GM23338 (cell line): ENCODE data around the gene MAN1B1. TPM values are rescaled to one million over a fixed set of nuclear protein-coding genes. Genes with fewer than 3 reads are reported as not detected.

Source experiments
- ATAC-seq: fragments of 200-7000 bp; cut with Tn5 transposase; 3 replicates; pipeline ENCODE4 v1.9.1; 2020
- DNase-seq: peaks from one replicate; pipeline ENCODE4 v3.0.0-alpha.2; 2015; ENCODE audit warnings: low spot score
- H2AFZ ChIP-seq: fragments of 200-600 bp; sonication (generic); 2 replicates; pipeline ENCODE4 v1.8.0; 2016; ENCODE audit warnings: antibody characterized with exemption, mild to moderate bottlenecking, moderate library complexity
- H3F3A ChIP-seq: fragments of 200-600 bp; sonication (generic); replicated peaks from 2 replicates; pipeline ENCODE4 v1.8.0; 2017; ENCODE audit warnings: antibody characterized with exemption, mixed run types, low read depth
- H3K27ac ChIP-seq: fragments of 200-600 bp; sonication (generic); 2 replicates; pipeline ENCODE4 v1.6.1; 2016; ENCODE audit warnings: low read depth
- H3K27me3 ChIP-seq: fragments of 200-600 bp; sonication (generic); 2 replicates; pipeline ENCODE4 v1.8.0; 2016; ENCODE audit warnings: mild to moderate bottlenecking, mixed run types, moderate library complexity; ENCODE audit not compliant: insufficient read depth
- H3K36me3 ChIP-seq: fragments of 200-600 bp; sonication (generic); 2 replicates; pipeline ENCODE4 v1.8.0; 2016; ENCODE audit warnings: mild to moderate bottlenecking; ENCODE audit not compliant: insufficient read depth
- H3K4me1 ChIP-seq: fragments of 200-600 bp; sonication (generic); 2 replicates; pipeline ENCODE4 v1.8.0; 2016; ENCODE audit warnings: mild to moderate bottlenecking, moderate library complexity; ENCODE audit not compliant: insufficient read depth
- H3K4me2 ChIP-seq: fragments of 200-600 bp; sonication (generic); 2 replicates; pipeline ENCODE4 v1.7.1; 2017; ENCODE audit warnings: mixed run types
- H3K4me3 ChIP-seq: fragments of 200-600 bp; sonication (generic); 2 replicates; pipeline ENCODE4 v1.6.1; 2016; ENCODE audit warnings: mixed run types
- H3K79me2 ChIP-seq: fragments of 200-600 bp; sonication (generic); replicated peaks from 2 replicates; pipeline ENCODE4 v1.8.0; 2017; ENCODE audit warnings: mild to moderate bottlenecking; ENCODE audit not compliant: insufficient read depth
- H3K9me2 ChIP-seq: fragments of 200-600 bp; sonication (generic); 2 replicates; pipeline ENCODE4 v1.8.0; 2017; ENCODE audit not compliant: insufficient read depth
- H4K20me1 ChIP-seq: fragments of 200-600 bp; sonication (generic); replicated peaks from 2 replicates; pipeline ENCODE4 v1.8.0; 2017; ENCODE audit warnings: mild to moderate bottlenecking; ENCODE audit not compliant: insufficient read depth
- H3K27ac Mint-ChIP-seq: 2 replicates; pipeline ENCODE4 v1.8.0; 2020; ENCODE audit warnings: inconsistent platforms, mild to moderate bottlenecking, moderate library complexity, mixed read lengths
- H3K27me3 Mint-ChIP-seq: 3 replicates; pipeline ENCODE4 v1.8.0; 2022; ENCODE audit warnings: low read depth, mild to moderate bottlenecking, moderate library complexity, mixed read lengths, inconsistent platforms; ENCODE audit not compliant: insufficient read depth, poor library complexity
- H3K36me3 Mint-ChIP-seq: 3 replicates; pipeline ENCODE4 v1.8.0; 2021; ENCODE audit warnings: low read depth, mild to moderate bottlenecking, inconsistent platforms, moderate library complexity, mixed read lengths
- H3K4me1 Mint-ChIP-seq: 3 replicates; pipeline ENCODE4 v1.8.0; 2020; ENCODE audit warnings: mild to moderate bottlenecking, inconsistent platforms, mixed read lengths
- H3K4me3 Mint-ChIP-seq: 3 replicates; pipeline ENCODE4 v1.8.0; 2021; ENCODE audit warnings: moderate library complexity, mild to moderate bottlenecking, inconsistent platforms, mixed read lengths
- H3K9me3 Mint-ChIP-seq: 3 replicates; pipeline ENCODE4 v1.8.0; 2020; ENCODE audit warnings: moderate library complexity, mild to moderate bottlenecking, inconsistent platforms, mixed read lengths
- CREB1 ChIP-seq: fragments of 250-450 bp; sonication (Bioruptor Pico); IDR thresholded peaks from 2 replicates; pipeline ENCODE4 v1.5.0; 2020; ENCODE audit warnings: low read depth, mild to moderate bottlenecking, moderate library complexity
- EZH2 ChIP-seq: fragments of 200-600 bp; sonication (generic); IDR thresholded peaks from one replicate; pipeline ENCODE4 v1.8.0; 2017; ENCODE audit warnings: antibody characterized with exemption, mild to moderate bottlenecking, low read depth; ENCODE audit not compliant: unreplicated experiment
- EZH2phosphoT487 ChIP-seq: fragments of 200-600 bp; sonication (generic); IDR thresholded peaks from one replicate; pipeline ENCODE4 v1.8.1; 2018; ENCODE audit warnings: antibody characterized with exemption; ENCODE audit not compliant: unreplicated experiment
- JUNB ChIP-seq: IDR thresholded peaks from one replicate; pipeline ENCODE4 v1.6.1; 2016; ENCODE audit warnings: antibody characterized with exemption; ENCODE audit not compliant: unreplicated experiment
- NANOG ChIP-seq: IDR thresholded peaks from 2 replicates; pipeline ENCODE4 v1.6.1; 2016; ENCODE audit warnings: antibody characterized with exemption, borderline replicate concordance
- STAT1 ChIP-seq: IDR thresholded peaks from one replicate; pipeline ENCODE4 v1.6.1; 2016; ENCODE audit warnings: antibody characterized with exemption; ENCODE audit not compliant: unreplicated experiment
- polyA plus RNA-seq: library from polyadenylated mRNA; unstranded; fragments of >200 nt; fragmentation: Nextera tagmentation; extraction: Ambion mirVana; gene quantifications from 2 replicates; pipeline ENCODE4 v1.2.1, GENCODE V29; 2016
- total RNA-seq: library from RNA; depleted of rRNA; stranded (reverse); fragments of >200 nt; shearing (Covaris generic); gene quantifications from 2 replicates; pipeline ENCODE4 v1.2.3, GENCODE V29; 2014
- TF ChIP-seq, protein P1 (sequence below): IDR thresholded peaks from 2 replicates; pipeline ENCODE4 v1.6.1; 2016; ENCODE audit warnings: antibody characterized with exemption
- TF ChIP-seq, protein P2 (sequence below): IDR thresholded peaks from one replicate; pipeline ENCODE4 v1.6.1; 2018; ENCODE audit warnings: antibody characterized with exemption; ENCODE audit not compliant: unreplicated experiment
- TF ChIP-seq, protein P3 (sequence below), 2 experiments: fragments of 200-600 bp in 1 of 2; sonication (generic) in 1 of 2; conservative IDR thresholded peaks; 2 replicates each; pipeline versions ENCODE4 v1.5.1 to v1.6.1; 2016 to 2017; ENCODE audit warnings: antibody characterized with exemption in 2 of 2, low read depth in 2 of 2, mild to moderate bottlenecking in 2 of 2, moderate library complexity in 1 of 2

The MAN1B1 gene
- total and polyA plus RNA-seq, 2 experiments from 2014 or later: 15.7 to 39.9 TPM

DNA sequence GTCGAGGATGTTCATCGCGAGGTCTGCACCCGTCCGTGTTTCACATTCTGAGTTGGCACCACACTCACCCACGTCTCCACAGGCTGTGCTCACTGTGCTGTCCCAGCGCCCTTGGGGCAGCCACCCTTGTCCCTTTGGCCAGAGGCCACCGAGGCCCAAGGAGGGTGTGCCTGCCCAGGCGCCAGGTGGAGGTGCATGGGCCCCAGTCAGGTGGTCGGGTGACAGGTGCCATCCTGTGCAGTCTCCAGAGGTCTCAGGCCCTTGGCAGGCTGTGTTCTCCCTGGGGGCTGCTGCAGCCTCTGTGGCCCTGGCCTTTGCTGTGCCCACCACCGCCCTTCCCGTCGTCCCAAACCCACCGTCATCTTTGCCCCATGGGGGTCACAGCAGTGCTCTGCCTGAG is 12.4 kb downstream of the MAN1B1 start:
- no peak overlapping the region for H3K4me3 ChIP-seq
- no peaks in the 10 kb centered on the region for H3K4me1 ChIP-seq
- no peaks in the 10 kb centered on the region for H3K27me3 ChIP-seq
- Mint-ChIP-seq H3K4me1 (no peaks in the 10 kb centered on the region; the same call in 2 of the 3 replicates), H3K27ac (no peak overlapping the region), H3K27me3 (peaks cover 2% of the 10 kb centered on the region), H3K9me3 (peaks cover 2% of the 10 kb centered on the region; the same call in 1 of the 3 replicates), H3K4me3 (no peak overlapping the region), H3K36me3 (peaks cover 18% of the 10 kb centered on the region)
- no peaks in the 10 kb centered on the region for H4K20me1 ChIP-seq
- no peak for DNase-seq
- H3K9me2 ChIP-seq: no peaks in the 10 kb centered on the region
- H3K79me2 ChIP-seq: no peaks in the 10 kb centered on the region
- H3K36me3 ChIP-seq: peaks cover 8% of the 10 kb centered on the region
- H3K4me2 ChIP-seq: no peak overlapping the region
- H3F3A ChIP-seq: peaks cover 11% of the 10 kb centered on the region; the same call in 1 of the 2 replicates
- ATAC-seq: no peak
- TF ChIP-seq STAT1 (no peak), NANOG (no peak), CREB1 (no peak)
- TF ChIP-seq, protein P1, sequence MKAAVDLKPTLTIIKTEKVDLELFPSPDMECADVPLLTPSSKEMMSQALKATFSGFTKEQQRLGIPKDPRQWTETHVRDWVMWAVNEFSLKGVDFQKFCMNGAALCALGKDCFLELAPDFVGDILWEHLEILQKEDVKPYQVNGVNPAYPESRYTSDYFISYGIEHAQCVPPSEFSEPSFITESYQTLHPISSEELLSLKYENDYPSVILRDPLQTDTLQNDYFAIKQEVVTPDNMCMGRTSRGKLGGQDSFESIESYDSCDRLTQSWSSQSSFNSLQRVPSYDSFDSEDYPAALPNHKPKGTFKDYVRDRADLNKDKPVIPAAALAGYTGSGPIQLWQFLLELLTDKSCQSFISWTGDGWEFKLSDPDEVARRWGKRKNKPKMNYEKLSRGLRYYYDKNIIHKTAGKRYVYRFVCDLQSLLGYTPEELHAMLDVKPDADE: no peak
- no peak overlapping the region for H2AFZ ChIP-seq
- no peak overlapping the region for H3K27ac ChIP-seq

DNA sequence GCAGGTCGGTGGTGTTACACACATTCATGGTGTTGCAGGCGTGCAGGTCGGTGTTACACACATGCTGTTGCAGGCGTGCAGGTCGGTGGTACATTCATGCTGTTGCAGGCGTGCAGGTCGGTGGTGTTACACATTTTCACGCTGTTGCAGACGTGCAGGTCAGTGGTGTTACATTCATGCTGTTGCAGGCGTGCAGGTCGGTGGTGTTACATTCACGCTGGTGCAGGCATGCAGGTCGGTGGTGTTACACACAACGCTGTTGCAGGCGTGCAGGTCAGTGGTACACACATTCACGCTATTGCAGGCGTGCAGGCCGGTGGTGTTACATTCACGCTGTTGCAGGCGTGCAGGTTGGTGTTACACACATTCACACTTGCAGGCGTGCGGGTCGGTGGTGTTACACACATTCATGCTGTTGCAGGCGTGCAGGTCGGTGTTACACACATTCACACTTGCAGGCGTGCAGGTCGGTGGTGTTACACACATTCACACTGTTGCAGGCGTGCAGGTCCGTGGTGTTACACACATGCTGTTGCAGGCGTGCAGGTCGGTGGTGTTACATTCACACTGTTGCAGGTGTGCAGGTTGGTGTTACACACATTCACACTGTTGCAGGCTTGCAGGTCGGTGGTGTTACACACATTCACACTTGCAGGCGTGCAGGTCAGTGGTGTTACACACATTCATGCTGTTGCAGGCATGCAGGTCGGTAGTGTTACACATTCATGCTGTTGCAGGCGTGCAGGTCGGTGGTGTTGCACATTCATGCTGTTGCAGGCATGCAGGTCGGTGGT is 16.6 kb downstream of the MAN1B1 start:
- TF ChIP-seq, protein P2, sequence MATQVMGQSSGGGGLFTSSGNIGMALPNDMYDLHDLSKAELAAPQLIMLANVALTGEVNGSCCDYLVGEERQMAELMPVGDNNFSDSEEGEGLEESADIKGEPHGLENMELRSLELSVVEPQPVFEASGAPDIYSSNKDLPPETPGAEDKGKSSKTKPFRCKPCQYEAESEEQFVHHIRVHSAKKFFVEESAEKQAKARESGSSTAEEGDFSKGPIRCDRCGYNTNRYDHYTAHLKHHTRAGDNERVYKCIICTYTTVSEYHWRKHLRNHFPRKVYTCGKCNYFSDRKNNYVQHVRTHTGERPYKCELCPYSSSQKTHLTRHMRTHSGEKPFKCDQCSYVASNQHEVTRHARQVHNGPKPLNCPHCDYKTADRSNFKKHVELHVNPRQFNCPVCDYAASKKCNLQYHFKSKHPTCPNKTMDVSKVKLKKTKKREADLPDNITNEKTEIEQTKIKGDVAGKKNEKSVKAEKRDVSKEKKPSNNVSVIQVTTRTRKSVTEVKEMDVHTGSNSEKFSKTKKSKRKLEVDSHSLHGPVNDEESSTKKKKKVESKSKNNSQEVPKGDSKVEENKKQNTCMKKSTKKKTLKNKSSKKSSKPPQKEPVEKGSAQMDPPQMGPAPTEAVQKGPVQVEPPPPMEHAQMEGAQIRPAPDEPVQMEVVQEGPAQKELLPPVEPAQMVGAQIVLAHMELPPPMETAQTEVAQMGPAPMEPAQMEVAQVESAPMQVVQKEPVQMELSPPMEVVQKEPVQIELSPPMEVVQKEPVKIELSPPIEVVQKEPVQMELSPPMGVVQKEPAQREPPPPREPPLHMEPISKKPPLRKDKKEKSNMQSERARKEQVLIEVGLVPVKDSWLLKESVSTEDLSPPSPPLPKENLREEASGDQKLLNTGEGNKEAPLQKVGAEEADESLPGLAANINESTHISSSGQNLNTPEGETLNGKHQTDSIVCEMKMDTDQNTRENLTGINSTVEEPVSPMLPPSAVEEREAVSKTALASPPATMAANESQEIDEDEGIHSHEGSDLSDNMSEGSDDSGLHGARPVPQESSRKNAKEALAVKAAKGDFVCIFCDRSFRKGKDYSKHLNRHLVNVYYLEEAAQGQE: no peak
- TF ChIP-seq STAT1 (no peak), CREB1 (no peak), JUNB (no peak), EZH2phosphoT487 (no peak), EZH2 (no peak)
- TF ChIP-seq, protein P3, sequence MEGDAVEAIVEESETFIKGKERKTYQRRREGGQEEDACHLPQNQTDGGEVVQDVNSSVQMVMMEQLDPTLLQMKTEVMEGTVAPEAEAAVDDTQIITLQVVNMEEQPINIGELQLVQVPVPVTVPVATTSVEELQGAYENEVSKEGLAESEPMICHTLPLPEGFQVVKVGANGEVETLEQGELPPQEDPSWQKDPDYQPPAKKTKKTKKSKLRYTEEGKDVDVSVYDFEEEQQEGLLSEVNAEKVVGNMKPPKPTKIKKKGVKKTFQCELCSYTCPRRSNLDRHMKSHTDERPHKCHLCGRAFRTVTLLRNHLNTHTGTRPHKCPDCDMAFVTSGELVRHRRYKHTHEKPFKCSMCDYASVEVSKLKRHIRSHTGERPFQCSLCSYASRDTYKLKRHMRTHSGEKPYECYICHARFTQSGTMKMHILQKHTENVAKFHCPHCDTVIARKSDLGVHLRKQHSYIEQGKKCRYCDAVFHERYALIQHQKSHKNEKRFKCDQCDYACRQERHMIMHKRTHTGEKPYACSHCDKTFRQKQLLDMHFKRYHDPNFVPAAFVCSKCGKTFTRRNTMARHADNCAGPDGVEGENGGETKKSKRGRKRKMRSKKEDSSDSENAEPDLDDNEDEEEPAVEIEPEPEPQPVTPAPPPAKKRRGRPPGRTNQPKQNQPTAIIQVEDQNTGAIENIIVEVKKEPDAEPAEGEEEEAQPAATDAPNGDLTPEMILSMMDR (conservative IDR thresholded peaks at IDR 0.05; ENCODE audit: low read depth in 2 of 2): no peak
- TF ChIP-seq, protein P1: no peak
- no peaks in the 10 kb centered on the region for H3K9me2 ChIP-seq
- H3K9me3 Mint-ChIP-seq: peaks cover 2% of the 10 kb centered on the region; the same call in 1 of the 3 replicates
- H3K27me3 Mint-ChIP-seq: peaks cover 2% of the 10 kb centered on the region
- H3K79me2 ChIP-seq: no peaks in the 10 kb centered on the region
- no peak overlapping the region for H3K4me3 Mint-ChIP-seq
- H3F3A ChIP-seq: peaks cover 11% of the 10 kb centered on the region; the same call in 1 of the 2 replicates
- H3K27ac Mint-ChIP-seq: no peak overlapping the region
- H2AFZ ChIP-seq: no peak overlapping the region
- H4K20me1 ChIP-seq: no peaks in the 10 kb centered on the region; the same call in 1 of the 2 replicates
- H3K4me2 ChIP-seq: no peak overlapping the region
- H3K36me3 ChIP-seq: peaks cover 8% of the 10 kb centered on the region
- DNase-seq (no peak), ATAC-seq (no peak)
- H3K4me3 ChIP-seq: no peak overlapping the region
- no peak overlapping the region for H3K27ac ChIP-seq
- no peaks in the 10 kb centered on the region for H3K27me3 ChIP-seq
- H3K36me3 Mint-ChIP-seq: peaks cover 16% of the 10 kb centered on the region
- H3K4me1 Mint-ChIP-seq: no peaks in the 10 kb centered on the region; the same call in 2 of the 3 replicates
- H3K4me1 ChIP-seq: no peaks in the 10 kb centered on the region
